MM.1S (cell line): ENCODE data around the gene CBARP.

Source experiments
- DNase-seq: peaks from one replicate; pipeline ENCODE4 v3.0.0-alpha.2; 2015
- H2AFZ ChIP-seq: fragments of 300-600 bp; sonication (generic); 2 replicates; pipeline ENCODE4 v1.6.0; 2016; ENCODE audit warnings: antibody characterized with exemption, low read length
- H3F3A ChIP-seq: fragments of 300-600 bp; sonication (generic); 2 replicates; pipeline ENCODE4 v1.6.1; 2016; ENCODE audit warnings: mild to moderate bottlenecking, antibody characterized with exemption, low read length, moderate library complexity, mixed read lengths; ENCODE audit not compliant: insufficient read depth
- H3K27ac ChIP-seq: fragments of 300-600 bp; sonication (generic); 2 replicates; pipeline ENCODE4 v1.5.1; 2016; ENCODE audit warnings: mild to moderate bottlenecking, low read length
- H3K27me3 ChIP-seq: fragments of 300-600 bp; sonication (generic); replicated peaks from 2 replicates; pipeline ENCODE4 v1.6.0; 2016; ENCODE audit warnings: low read length; ENCODE audit not compliant: insufficient read depth
- H3K36me3 ChIP-seq: fragments of 300-600 bp; sonication (generic); replicated peaks from 2 replicates; pipeline ENCODE4 v1.6.1; 2016; ENCODE audit warnings: mild to moderate bottlenecking, low read length, mixed read lengths; ENCODE audit not compliant: insufficient read depth
- H3K4me1 ChIP-seq: fragments of 300-600 bp; sonication (generic); 2 replicates; pipeline ENCODE4 v1.6.1; 2016; ENCODE audit warnings: low read length, mixed read lengths
- H3K4me2 ChIP-seq: fragments of 300-600 bp; sonication (generic); 2 replicates; pipeline ENCODE4 v1.6.0; 2016; ENCODE audit warnings: low read depth, low read length
- H3K4me3 ChIP-seq: fragments of 300-600 bp; sonication (generic); 2 replicates; pipeline ENCODE4 v1.5.1; 2016; ENCODE audit warnings: low read length, mixed read lengths
- H3K79me2 ChIP-seq: fragments of 300-600 bp; sonication (generic); 2 replicates; pipeline ENCODE4 v1.6.1; 2016; ENCODE audit warnings: mixed run types, low read length, mixed read lengths
- H3K9ac ChIP-seq: fragments of 300-600 bp; sonication (generic); 2 replicates; pipeline ENCODE4 v1.6.1; 2016; ENCODE audit warnings: low read length, mixed read lengths
- H3K9me2 ChIP-seq: fragments of 300-600 bp; sonication (generic); replicated peaks from 2 replicates; pipeline ENCODE4 v1.6.1; 2016; ENCODE audit warnings: mild to moderate bottlenecking, low read length, mixed read lengths; ENCODE audit not compliant: insufficient read depth
- H3K9me3 ChIP-seq: fragments of 300-600 bp; sonication (generic); replicated peaks from 2 replicates; pipeline ENCODE4 v1.6.1; 2016; ENCODE audit warnings: mild to moderate bottlenecking, low read length, mixed read lengths; ENCODE audit not compliant: insufficient read depth
- H4K20me1 ChIP-seq: fragments of 300-600 bp; sonication (generic); 2 replicates; pipeline ENCODE4 v1.6.1; 2016; ENCODE audit warnings: mild to moderate bottlenecking, low read length, moderate library complexity, mixed read lengths; ENCODE audit not compliant: insufficient read depth
- CTCF ChIP-seq: fragments of 300-600 bp; sonication (generic); IDR thresholded peaks from 2 replicates; pipeline ENCODE4 v1.5.1; 2016; ENCODE audit warnings: antibody characterized with exemption, low read length, mixed read lengths
- EZH2 ChIP-seq: fragments of 300-600 bp; sonication (generic); optimal IDR thresholded peaks from 2 replicates; pipeline ENCODE3; 2017; ENCODE audit warnings: low read depth, mild to moderate bottlenecking, antibody characterized with exemption, low read length, mixed read lengths
- EZH2phosphoT487 ChIP-seq: fragments of 300-600 bp; sonication (generic); IDR thresholded peaks from 2 replicates; pipeline ENCODE4 v1.6.1; 2018; ENCODE audit warnings: antibody characterized with exemption, low read length

Gene CBARP

DNA sequence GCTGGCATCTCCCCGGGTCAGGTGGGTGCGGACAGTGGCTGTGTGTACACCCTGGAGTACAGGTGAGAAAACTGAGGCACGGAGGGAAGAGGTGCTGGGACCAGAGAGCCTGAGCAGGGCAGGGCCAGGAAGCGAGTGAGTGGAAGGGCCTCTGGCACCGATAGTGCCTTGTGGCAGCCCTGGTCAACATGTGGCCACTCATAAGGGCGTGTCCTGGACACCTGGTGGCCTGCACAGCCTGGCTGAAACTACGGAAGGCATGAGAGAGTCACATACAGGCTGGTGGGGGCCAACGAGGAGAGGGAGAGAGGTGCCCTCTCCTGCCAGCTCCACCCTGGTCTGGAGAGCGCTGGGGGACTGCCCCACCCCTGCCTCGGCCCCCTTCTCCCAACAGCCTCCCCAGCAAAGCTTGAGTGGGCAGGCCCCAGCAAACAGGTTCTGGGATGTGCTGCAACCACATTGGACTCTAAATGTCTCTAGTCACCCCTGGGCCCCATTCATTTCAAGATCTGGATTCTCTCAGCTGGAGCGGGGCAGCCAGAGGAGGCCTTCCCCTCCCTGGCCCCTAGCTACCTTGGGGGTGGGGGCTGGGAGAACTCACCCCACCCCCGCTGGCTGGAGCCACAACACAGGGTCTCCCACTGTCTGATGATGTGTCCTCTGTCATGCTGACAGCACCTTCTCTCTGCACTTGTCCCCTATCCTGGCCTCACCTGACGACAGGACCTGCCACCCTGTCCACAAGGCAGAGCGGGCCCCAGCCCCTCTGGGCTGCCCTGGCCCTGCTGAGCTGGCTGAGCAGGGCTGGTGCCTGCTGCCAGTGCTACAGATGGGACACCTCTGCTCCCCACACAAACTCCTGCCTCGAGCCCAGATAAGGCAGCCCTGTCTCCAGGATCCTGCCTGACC lies 5.8 kb downstream of the CBARP start:
- Histone ChIP-seq H3K36me3 (no peaks in the 10 kb centered on the region), H3K4me2 (no peak overlapping the region), H3K4me3 (no peak overlapping the region), H3K4me1 (no peaks in the 10 kb centered on the region), H3K9me2 (no peaks in the 10 kb centered on the region), H3K9ac (no peak overlapping the region), H3K79me2 (no peaks in the 10 kb centered on the region), H4K20me1 (no peaks in the 10 kb centered on the region), H3K9me3 (no peaks in the 10 kb centered on the region), H2AFZ (no peak overlapping the region), H3K27me3 (peaks cover 53% of the 10 kb centered on the region), H3F3A (no peaks in the 10 kb centered on the region), H3K27ac (no peak overlapping the region)
- TF ChIP-seq EZH2 = no peak
- TF ChIP-seq CTCF = no peak
- TF ChIP-seq EZH2phosphoT487 = no peak
- DNase-seq = no peak

GRCh38 chr19:1230783-1231489 lies 6.9 kb downstream of the CBARP start:
- no peak overlapping the region for H3K9ac ChIP-seq
- no peaks in the 10 kb centered on the region for H4K20me1 ChIP-seq
- no peaks in the 10 kb centered on the region for H3K36me3 ChIP-seq

More at GRCh38 chr19:1230783-1231489, 6.9 kb downstream of the CBARP start:
- DNase-seq = no peak
- TF ChIP-seq EZH2 (no peak), CTCF (no peak), EZH2phosphoT487 (no peak)
- Histone ChIP-seq H3K4me3 (no peak overlapping the region), H3K27ac (no peak overlapping the region), H3K79me2 (no peaks in the 10 kb centered on the region), H3K9me2 (no peaks in the 10 kb centered on the region), H3K4me1 (no peaks in the 10 kb centered on the region), H3F3A (no peaks in the 10 kb centered on the region), H3K9me3 (no peaks in the 10 kb centered on the region), H3K4me2 (no peak overlapping the region), H3K27me3 (peaks cover 44% of the 10 kb centered on the region), H2AFZ (no peak overlapping the region)
